T-helper 1 cell treated with Interleukin-12 subunit alpha and Interleukin-12 subunit beta and Interleukin-4 antibody, amounts not matched to agents 30 ng/mL and 1 ng/mL, for 36 hours (primary cell): ENCODE data around the gene ZBTB48. TPM values are rescaled to one million over a fixed set of nuclear protein-coding genes. Genes with fewer than 3 reads are reported as not detected.
"Not testable (repeated sequence)": the region's sequence is repeated elsewhere in the genome, so short reads cannot be mapped to it uniquely, and the experiment has no call there.

ENCODE experiments used
- intact Hi-C: fragments of 100-400 bp; cut with micrococcal nuclease; formaldehyde crosslinking; loops from one replicate; pipeline ENCODE4 v1.15.1; 2024
- total RNA-seq: library from RNA; stranded (reverse); gene quantifications from 2 replicates; pipeline ENCODE4 v1.2.3, GENCODE V29; 2022

Gene ZBTB48
- total RNA-seq, 1 donor from 2014 or later: 43.3 TPM

DNA sequence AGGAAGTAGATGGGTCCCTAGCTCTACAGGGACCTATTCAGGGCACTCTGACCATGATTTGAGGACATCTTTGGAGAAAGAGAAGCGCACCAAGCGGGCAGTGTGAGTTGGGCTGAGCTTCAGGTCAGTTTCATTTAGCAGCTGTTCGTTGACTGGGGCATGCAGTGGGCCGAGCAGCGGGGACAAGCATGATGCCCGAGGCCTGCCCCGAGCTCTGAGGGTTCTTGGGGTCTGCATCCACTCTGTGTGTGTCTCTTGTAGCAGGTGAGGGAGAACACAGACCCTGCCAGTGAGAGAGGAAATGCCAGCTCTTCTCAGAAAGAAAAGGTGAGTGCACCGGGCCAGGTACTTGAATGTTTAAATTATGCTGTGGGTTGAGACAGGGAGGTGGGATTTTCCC, 50.2 kb downstream of the ZBTB48 start:
- intact Hi-C loops: no loop called here

DNA sequence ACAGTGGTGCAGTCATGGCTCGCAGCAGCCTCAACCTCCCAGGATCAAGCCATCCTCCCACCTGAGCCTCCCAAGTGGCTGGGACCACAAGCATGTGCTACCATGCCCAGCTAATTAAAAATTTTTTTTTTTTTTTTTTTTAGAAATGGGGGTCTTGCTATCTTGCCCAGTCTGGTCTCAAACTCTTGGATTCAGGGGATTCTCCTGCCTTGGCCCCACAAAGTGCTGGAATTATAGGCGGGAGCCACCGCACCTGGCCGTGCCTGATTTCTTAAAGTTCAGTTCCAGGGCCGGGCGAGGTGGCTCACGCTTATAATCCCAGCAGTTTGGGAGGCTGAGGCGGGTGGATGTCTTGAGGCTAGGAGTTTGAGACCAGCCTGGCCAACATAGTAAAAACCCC, 51.3 kb downstream of the ZBTB48 start:
- intact Hi-C loops: no loop called here

DNA sequence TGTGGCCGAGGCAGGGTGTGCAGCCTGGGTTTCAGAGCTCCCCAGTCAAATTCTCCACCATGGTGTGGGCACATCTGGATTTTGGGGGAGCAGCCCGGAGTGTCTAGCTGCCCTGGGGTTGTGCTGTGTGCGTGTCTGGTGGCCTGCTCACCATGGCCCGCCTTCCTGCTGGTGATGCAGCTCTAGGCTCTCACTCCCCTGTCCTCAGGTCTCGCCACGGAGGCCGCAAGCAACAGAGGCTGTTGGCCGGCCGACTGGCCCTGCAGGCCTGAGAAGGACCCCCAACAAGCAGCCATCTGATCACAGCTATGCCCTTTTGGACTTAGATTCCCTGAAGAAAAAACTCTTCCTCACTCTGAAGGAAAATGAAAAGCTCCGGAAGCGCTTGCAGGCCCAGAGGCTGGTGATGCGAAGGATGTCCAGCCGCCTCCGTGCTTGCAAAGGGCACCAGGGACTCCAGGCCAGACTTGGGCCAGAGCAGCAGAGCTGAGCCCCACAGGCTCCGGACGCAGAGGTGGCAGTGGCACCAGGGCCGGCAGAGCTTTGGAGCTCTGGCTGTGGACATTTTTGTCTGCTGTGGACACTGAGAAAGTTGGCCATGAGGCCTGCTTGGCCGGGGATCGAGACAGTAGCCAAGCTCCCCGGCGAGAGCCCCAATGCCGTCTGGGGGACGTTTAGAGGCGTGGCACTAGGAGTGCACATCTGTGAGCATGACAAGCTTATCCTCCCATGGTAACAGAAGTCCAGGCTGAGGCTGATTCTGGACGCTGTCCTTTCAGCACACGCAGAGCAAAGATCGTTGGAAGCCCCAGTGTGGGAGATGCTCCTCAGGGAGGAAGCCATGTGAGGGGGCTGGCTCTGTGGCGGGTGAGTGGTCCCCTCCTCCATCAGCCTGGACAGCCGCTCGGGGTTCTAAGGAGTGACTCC, 53.1 kb downstream of the ZBTB48 start:
- intact Hi-C loops: no loop called here

DNA sequence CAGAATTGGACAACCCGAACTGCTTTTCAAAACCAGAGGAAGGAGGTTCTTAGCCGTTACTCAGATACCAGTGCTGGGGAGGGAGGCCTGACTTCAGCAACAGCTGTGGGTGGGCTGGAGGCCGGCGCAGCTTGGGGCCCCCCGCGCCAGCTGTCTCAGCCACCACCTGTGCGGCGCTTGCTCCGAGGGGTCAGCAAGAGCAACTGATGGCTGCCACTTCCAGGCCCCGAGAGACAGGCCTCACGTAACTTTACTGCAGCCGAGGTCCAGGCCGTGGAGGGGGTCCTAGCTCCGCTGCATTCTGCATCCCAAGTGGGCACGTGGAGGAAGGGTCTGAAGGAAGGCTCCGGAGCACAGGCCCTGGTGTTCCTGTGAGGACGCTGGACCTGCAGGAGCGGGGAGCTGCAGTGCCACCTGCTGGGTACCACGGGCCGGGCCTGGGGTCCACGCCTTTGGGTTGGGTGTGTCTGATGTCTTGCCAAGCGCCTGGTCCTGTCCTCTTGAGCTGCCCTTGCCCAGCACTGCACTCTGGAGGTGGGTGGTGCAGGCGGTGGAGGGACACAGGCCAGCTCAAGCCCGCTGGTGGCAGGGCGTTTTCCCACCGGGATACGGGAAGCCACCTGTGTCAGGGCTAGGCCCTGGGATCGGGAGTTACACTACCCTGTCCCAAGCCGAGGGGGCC, 54.7 kb downstream of the ZBTB48 start:
- intact Hi-C loops: no loop called here

DNA sequence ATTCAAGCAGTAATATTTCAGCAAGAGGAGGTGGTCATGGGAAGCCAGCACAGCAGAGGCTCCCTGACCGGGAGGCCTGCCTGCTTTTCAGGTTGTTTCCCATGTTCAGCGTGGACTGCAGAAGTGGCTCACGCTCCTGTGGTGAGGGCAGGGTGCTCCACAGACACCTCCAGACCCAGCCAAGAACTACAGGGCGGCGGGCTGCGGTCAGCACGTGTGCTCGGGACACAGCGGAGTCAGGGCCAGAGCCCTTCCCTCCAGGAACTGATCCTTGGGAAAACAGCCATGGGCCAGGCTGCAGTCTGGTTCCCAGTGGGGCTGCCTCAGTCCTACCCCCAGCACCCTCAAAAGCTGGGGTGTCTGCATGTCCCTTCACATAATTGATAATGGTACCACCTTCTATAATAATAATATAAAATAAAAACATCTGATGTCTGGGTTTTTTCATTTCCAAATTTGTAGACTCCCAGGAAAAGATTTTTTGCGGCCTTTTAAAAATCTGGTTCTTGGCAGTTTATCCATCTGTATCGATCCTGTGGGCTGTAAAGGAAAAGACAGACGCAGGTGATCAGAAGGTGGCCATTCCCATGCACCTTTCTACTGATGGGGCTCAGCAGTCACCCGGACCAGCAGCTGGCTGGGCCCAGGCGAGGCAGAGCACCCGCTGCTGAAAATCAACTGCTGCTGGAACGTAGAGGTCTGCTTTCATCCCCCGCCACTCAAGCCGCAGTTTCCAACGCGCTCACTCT, 55.5 kb downstream of the ZBTB48 start:
- intact Hi-C loops: no loop called here

DNA sequence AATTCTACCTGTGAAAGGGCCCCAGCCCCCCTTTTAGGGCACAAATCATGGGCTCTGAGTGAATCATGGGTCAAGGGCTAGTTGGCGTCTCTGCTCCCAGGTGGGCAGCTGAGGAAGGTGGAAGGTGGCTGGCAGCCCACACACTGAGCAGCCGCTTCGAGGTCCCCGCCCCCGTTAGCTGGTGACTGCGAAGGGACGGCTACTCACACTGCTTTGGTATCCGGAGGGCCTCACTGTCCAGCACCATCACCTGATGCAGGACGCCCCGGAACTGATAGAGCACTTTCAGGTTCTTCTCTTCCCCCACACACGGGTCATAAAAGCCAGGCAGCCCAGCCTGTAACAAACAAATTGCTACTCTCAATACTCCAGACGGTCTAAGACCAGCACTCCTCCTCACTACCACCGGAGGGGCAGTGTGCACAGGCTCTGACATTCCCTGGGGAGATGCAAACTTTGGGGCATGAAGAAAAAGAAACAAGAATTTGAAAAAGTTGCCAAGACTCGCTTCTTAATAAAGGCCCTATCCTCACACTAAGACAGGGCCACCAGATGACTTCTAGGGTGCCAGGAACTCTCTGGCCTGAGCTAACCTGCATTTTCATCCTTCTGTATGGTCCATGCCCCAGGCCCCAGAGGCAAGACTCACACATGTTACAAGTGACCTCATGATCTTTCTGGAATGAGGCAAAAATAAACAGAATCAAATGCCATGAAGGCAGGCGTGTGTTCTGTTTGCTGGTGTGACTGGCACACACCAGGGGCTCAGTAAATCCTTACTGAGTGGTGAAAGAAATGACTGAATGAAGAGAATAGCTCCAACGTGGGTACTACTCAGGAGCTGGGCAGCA, 56.3 kb downstream of the ZBTB48 start:
- intact Hi-C loops: no loop called here

DNA sequence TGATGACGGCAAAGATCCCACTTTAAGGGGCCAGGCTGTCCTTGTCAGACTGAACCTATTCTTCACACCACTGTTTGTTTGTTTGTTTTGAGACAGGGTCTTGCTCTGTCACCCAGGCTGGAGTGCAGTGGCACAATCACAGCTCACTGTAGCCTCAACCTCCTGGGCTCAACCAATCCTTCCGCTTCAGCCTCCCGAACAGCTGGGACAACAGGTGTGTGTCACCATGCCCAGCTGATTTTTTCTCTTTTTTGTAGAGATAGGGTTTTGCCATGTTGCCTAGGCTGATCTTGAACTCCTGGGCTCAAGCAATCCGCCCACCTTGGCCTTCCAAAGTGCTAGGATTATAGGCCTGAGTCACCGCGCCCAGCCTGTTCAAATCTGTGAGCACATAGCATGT, 57.0 kb downstream of the ZBTB48 start:
- intact Hi-C loops: not testable (repeated sequence)

DNA sequence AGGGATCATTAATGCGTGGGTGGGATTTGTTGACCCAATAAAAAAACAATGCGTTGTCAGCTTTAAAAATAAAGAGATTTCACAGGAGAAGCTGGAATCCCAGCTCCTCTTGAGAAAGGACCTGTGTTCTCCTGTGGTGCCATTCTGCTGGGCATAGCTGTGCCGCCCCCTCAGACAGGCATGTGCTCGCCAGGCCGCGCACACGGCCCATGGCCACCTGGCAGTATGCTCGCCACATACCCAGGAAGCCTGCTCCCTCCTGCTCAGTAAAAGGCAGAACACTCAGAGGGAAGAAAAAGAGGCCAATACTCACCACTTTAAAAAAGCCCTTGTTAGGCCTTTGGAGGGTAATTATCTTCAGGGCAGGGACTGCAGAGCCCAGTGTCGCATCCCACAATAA, 58.0 kb downstream of the ZBTB48 start:
- intact Hi-C loops: no loop called here

DNA sequence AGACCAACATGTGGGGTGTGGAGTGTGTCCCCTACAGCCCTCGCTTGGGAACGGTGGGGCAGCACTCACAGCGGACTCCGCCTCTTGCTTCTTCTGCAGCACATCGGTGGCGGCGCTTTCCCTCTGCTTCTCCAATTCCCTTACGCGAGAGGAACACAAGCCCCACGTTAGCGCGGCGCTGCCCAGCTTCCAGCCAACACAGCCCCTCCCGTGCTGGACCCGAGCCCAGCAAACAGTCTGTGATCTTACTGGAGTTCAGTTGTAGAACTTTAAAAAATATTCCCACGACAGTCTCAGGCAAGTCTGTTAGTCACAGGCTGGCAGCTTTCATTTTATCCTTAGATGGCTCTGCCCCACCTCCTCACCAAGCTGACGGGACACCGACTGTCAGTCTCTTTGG, 58.4 kb downstream of the ZBTB48 start:
- intact Hi-C loops: no loop called here

Other genes with a start within 250 kb of the ZBTB48 start
- 72.3 and 76.9 TPM in 2 replicates for gene ACOT7, start 186.2 kb upstream of the ZBTB48 start, total RNA-seq
- 0.63 and 1.1 TPM in 2 replicates for gene HES2, start 160.1 kb upstream of the ZBTB48 start, total RNA-seq
- gene ESPN, start 155.2 kb upstream of the ZBTB48 start, total RNA-seq: 1.1 TPM in 2 replicates
- gene TNFRSF25, start 113.8 kb upstream of the ZBTB48 start, total RNA-seq: 162 and 172 TPM in 2 replicates
- gene PLEKHG5, start 88.3 kb upstream of the ZBTB48 start, total RNA-seq: 1.8 and 2.0 TPM in 2 replicates
- gene NOL9, start 25.5 kb upstream of the ZBTB48 start, total RNA-seq: 53.8 and 54.5 TPM in 2 replicates
- gene TAS1R1, start 24.7 kb upstream of the ZBTB48 start, total RNA-seq: not detected in 2 replicates
- 26.0 and 28.1 TPM in 2 replicates for gene KLHL21, start 22.9 kb downstream of the ZBTB48 start, total RNA-seq
- gene PHF13, start 33.7 kb downstream of the ZBTB48 start, total RNA-seq: 12.2 and 13.8 TPM in 2 replicates
- gene THAP3, start 44.9 kb downstream of the ZBTB48 start, total RNA-seq: 20.0 and 23.9 TPM in 2 replicates
- 51.6 and 52.0 TPM in 2 replicates for gene DNAJC11, start 121.8 kb downstream of the ZBTB48 start, total RNA-seq
- 36.9 and 43.1 TPM in 2 replicates for gene CAMTA1, start 205.5 kb downstream of the ZBTB48 start, total RNA-seq